ENCODE results near the gene SCAPER.
"Not testable (repeated sequence)": the region's sequence is repeated elsewhere in the genome, so short reads cannot be mapped to it uniquely, and the experiment has no call there.

DNA sequence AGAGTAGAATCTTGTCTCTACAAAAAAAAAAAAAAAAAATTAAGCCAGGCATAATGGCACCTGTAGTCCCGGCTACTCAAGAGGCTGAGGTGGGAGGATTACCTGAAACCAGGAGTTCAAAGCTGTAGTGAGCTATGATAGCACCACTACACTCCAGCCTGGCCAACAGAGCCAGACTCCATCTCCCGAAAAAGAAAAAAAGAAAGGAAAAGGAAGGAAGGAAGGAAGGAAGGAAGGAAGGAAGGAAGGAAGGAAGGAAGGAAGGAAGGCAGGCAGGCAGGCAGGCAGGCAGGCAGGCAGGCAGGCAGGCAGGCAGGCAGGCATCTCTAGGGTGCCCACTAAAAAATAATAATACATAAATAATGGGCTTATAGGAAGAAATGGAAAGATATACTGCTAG is 32.1 kb downstream of the SCAPER start:
- TF ChIP-seq, protein P1, sequence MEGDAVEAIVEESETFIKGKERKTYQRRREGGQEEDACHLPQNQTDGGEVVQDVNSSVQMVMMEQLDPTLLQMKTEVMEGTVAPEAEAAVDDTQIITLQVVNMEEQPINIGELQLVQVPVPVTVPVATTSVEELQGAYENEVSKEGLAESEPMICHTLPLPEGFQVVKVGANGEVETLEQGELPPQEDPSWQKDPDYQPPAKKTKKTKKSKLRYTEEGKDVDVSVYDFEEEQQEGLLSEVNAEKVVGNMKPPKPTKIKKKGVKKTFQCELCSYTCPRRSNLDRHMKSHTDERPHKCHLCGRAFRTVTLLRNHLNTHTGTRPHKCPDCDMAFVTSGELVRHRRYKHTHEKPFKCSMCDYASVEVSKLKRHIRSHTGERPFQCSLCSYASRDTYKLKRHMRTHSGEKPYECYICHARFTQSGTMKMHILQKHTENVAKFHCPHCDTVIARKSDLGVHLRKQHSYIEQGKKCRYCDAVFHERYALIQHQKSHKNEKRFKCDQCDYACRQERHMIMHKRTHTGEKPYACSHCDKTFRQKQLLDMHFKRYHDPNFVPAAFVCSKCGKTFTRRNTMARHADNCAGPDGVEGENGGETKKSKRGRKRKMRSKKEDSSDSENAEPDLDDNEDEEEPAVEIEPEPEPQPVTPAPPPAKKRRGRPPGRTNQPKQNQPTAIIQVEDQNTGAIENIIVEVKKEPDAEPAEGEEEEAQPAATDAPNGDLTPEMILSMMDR (IDR thresholded peaks at IDR 0.05 in 4 of 5, conservative IDR thresholded peaks at IDR 0.05 in 1 of 5) = not testable (repeated sequence)
- TF ChIP-seq POLR2A (IDR thresholded peaks at IDR 0.05) = not testable (repeated sequence)
